ENCODE measurements around the gene F13A1. TPM values are rescaled to one million over a fixed set of nuclear protein-coding genes. Genes with fewer than 3 reads are reported as not detected.

Gene F13A1
- total and polyA plus RNA-seq, 2 of the 13 experiments (the other 11 are each of a cell fraction or from before 2014, with no cell fraction given), result not detected

DNA sequence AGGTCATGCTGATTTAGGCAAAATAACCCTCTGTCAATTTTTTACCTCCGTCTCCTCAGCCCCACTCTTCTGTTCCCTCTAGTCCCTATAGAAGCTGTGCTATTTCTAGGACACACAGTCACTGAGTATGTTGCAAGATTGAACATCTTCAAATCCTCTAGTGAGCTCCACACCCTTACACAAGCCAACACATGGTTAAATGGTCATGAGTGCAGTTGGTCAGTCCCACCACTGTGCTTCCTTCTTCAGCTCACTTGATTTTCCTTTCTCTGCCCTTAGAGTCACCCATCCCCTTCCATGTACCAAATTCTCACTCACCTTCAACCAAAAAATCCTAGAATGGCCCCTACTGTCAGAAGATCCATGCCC, 48.2 kb upstream of the F13A1 start:
- no peaks in the 10 kb centered on the region for H3K36me3 ChIP-seq (replicated peaks in 1 of 2; ENCODE audit: control insufficient read depth in 1 of 2, insufficient read depth in 2 of 2, low read length in 2 of 2)
- H3K9ac ChIP-seq (ENCODE audit: insufficient read depth, low read depth, low read length), result no peak overlapping the region
- ChIA-PET CTCF (ENCODE audit: low intra/inter-chr PET ratio, low total read pairs) (no interaction called here), POLR2A (no interaction called here)
- ATAC-seq (no peak), FAIRE-seq (no peak), DNase-seq (ENCODE audit: low spot score) (no peak)
- H3K4me3 ChIP-seq (replicated peaks in 1 of 3; ENCODE audit: insufficient read depth in 1 of 3, low read depth in 2 of 3, low read length in 3 of 3), result no peak overlapping the region
- TF ChIP-seq, protein P1, sequence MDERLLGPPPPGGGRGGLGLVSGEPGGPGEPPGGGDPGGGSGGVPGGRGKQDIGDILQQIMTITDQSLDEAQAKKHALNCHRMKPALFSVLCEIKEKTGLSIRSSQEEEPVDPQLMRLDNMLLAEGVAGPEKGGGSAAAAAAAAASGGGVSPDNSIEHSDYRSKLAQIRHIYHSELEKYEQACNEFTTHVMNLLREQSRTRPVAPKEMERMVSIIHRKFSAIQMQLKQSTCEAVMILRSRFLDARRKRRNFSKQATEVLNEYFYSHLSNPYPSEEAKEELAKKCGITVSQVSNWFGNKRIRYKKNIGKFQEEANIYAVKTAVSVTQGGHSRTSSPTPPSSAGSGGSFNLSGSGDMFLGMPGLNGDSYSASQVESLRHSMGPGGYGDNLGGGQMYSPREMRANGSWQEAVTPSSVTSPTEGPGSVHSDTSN (CRISPR knock-in tag; IDR thresholded peaks at IDR 0.05), result no peak
- TF ChIP-seq TCF12 (IDR thresholded peaks at IDR 0.05) (no peak), TCF12 (CRISPR knock-in tag; IDR thresholded peaks at IDR 0.05) (no peak), MTA1 (CRISPR knock-in tag; IDR thresholded peaks at IDR 0.05; ENCODE audit: borderline replicate concordance) (no peak), ZNF749 (CRISPR knock-in tag; IDR thresholded peaks at IDR 0.05; ENCODE audit: borderline replicate concordance) (no peak), ZNF563 (CRISPR knock-in tag; IDR thresholded peaks at IDR 0.05) (no peak), RELA (CRISPR knock-in tag; IDR thresholded peaks at IDR 0.05) (no peak), ZNF567 (CRISPR knock-in tag; IDR thresholded peaks at IDR 0.05; ENCODE audit: borderline replicate concordance) (no peak), HOXA7 (CRISPR knock-in tag; IDR thresholded peaks at IDR 0.05) (no peak), ZNF670 (CRISPR knock-in tag; IDR thresholded peaks at IDR 0.05; ENCODE audit: borderline replicate concordance) (no peak)
- TF ChIP-seq, protein P2, sequence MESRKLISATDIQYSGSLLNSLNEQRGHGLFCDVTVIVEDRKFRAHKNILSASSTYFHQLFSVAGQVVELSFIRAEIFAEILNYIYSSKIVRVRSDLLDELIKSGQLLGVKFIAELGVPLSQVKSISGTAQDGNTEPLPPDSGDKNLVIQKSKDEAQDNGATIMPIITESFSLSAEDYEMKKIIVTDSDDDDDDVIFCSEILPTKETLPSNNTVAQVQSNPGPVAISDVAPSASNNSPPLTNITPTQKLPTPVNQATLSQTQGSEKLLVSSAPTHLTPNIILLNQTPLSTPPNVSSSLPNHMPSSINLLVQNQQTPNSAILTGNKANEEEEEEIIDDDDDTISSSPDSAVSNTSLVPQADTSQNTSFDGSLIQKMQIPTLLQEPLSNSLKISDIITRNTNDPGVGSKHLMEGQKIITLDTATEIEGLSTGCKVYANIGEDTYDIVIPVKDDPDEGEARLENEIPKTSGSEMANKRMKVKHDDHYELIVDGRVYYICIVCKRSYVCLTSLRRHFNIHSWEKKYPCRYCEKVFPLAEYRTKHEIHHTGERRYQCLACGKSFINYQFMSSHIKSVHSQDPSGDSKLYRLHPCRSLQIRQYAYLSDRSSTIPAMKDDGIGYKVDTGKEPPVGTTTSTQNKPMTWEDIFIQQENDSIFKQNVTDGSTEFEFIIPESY (CRISPR knock-in tag; IDR thresholded peaks at IDR 0.05), result no peak
- H3K27me3 ChIP-seq (ENCODE audit: control insufficient read depth in 1 of 2, insufficient read depth in 2 of 2, low read length in 2 of 2), result no peaks in the 10 kb centered on the region
- no peaks in the 10 kb centered on the region for H4K20me1 ChIP-seq (ENCODE audit: insufficient read depth, low read length)
- H3K4me2 ChIP-seq (ENCODE audit: low read depth, low read length), result no peak overlapping the region
- WGBS (ENCODE audit: low lambda C conversion rate), result 7% methylated on average over 1 of the region's 1 CpG
- H3K27ac ChIP-seq (ENCODE audit: extremely low read length, insufficient read depth, low read length), result no peak overlapping the region
- no peaks in the 10 kb centered on the region for H3K9me3 ChIP-seq (ENCODE audit: low read length)
- in situ Hi-C loops (cut with HindIII; ENCODE audit: extremely low pct_ligation_motif_present, low pct_unique_long_range_greater_than_20kb) (no loop called here), intact Hi-C loops (cut with micrococcal nuclease; ENCODE audit: unreplicated experiment) (no loop called here)
- no peaks in the 10 kb centered on the region for H3K79me2 ChIP-seq (ENCODE audit: insufficient read depth, low read length)
- no peak overlapping the region for H2AFZ ChIP-seq (ENCODE audit: low read length)
- no TSS peak for BruUV-seq (replicated peaks)
- H3K4me1 ChIP-seq (ENCODE audit: insufficient read depth, low read length), result no peaks in the 10 kb centered on the region

Data from HepG2 (cell line).